BE2C (cell line): Measurements from ENCODE around the gene ZNF554.

Source experiments
- DNase-seq: peaks from one replicate; pipeline ENCODE4 v3.0.0-alpha.2; 2020
- H3K27me3 ChIP-seq: fragments of 250-450 bp; sonication (Bioruptor Pico); 2 replicates; pipeline ENCODE4 v1.5.1; 2020; ENCODE audit warnings: mild to moderate bottlenecking
- H3K36me3 ChIP-seq: fragments of 250-450 bp; sonication (Bioruptor Pico); 2 replicates; pipeline ENCODE4 v1.5.1; 2020; ENCODE audit warnings: mild to moderate bottlenecking
- H3K4me1 ChIP-seq: fragments of 250-450 bp; sonication (Bioruptor Pico); 2 replicates; pipeline ENCODE4 v1.5.1; 2020
- H3K4me3 ChIP-seq: 2 replicates; pipeline ENCODE4 v1.5.1; 2011; ENCODE audit warnings: low read depth, low read length
- H3K9me3 ChIP-seq: fragments of 250-450 bp; sonication (Bioruptor Pico); 2 replicates; pipeline ENCODE4 v1.5.1; 2020
- CTCF ChIP-seq: IDR thresholded peaks from 2 replicates; pipeline ENCODE4 v1.5.1; 2012; ENCODE audit warnings: mild to moderate bottlenecking, low read depth, low read length

The ZNF554 gene

GRCh38 chr19:2805261-2805900, 14.3 kb upstream of the ZNF554 start:
- no peak for DNase-seq
- H3K4me3 ChIP-seq = no peak overlapping the region
- no peaks in the 10 kb centered on the region for H3K4me1 ChIP-seq
- no peaks in the 10 kb centered on the region for H3K9me3 ChIP-seq
- no peaks in the 10 kb centered on the region for H3K27me3 ChIP-seq
- TF ChIP-seq CTCF = no peak
- peaks cover 92% of the 10 kb centered on the region for H3K36me3 ChIP-seq

GRCh38 chr19:2805991-2806649, 13.5 kb upstream of the ZNF554 start:
- H3K9me3 ChIP-seq = no peaks in the 10 kb centered on the region
- H3K27me3 ChIP-seq = no peaks in the 10 kb centered on the region
- no peak for TF ChIP-seq CTCF
- no peak overlapping the region for H3K4me3 ChIP-seq
- H3K4me1 ChIP-seq = no peaks in the 10 kb centered on the region
- no peak for DNase-seq
- peaks cover 91% of the 10 kb centered on the region for H3K36me3 ChIP-seq

DNA sequence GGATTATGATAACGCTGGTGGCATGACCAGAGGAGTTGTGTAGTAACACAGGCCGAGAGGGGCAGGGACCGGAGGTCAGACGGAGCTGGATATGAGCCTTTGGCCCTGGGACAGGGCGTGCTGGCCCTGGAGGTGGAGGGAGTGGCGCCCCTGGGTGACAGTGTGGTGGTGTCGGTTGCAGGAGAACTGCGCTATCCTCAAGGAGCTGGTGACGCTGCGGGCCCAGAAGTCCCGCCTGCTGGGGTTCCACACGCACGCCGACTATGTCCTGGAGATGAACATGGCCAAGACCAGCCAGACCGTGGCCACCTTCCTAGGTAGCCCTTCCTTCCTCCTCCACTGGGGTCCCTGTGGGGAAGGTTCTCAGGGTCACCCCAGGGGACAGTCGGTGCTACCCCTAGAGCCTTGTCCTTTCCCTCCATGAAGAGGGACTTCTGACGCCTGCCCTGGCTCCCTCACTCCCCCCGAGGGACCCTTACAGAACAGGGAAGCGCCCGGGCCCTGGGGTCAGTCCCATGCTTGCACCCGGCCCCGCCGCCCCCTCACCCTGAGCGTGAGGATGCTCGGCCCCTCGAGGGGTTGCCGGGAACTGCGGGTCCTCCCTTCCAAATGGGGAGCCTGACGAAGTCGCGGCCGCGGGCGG, 12.8 kb upstream of the ZNF554 start:
- H3K4me3 ChIP-seq = no peak overlapping the region
- peaks cover 85% of the 10 kb centered on the region for H3K36me3 ChIP-seq
- no peaks in the 10 kb centered on the region for H3K9me3 ChIP-seq
- no peaks in the 10 kb centered on the region for H3K27me3 ChIP-seq
- H3K4me1 ChIP-seq = no peaks in the 10 kb centered on the region
- DNase-seq = no peak
- TF ChIP-seq CTCF = no peak

- DNase-seq = no peak
- no peaks in the 10 kb centered on the region for H3K9me3 ChIP-seq
- H3K4me3 ChIP-seq = no peak overlapping the region
- no peaks in the 10 kb centered on the region for H3K27me3 ChIP-seq
- no peak for TF ChIP-seq CTCF
- no peaks in the 10 kb centered on the region for H3K4me1 ChIP-seq
- peaks cover 88% of the 10 kb centered on the region for H3K36me3 ChIP-seq
Observed at GRCh38 chr19:2807379-2808128, 12.1 kb upstream of the ZNF554 start.

DNA sequence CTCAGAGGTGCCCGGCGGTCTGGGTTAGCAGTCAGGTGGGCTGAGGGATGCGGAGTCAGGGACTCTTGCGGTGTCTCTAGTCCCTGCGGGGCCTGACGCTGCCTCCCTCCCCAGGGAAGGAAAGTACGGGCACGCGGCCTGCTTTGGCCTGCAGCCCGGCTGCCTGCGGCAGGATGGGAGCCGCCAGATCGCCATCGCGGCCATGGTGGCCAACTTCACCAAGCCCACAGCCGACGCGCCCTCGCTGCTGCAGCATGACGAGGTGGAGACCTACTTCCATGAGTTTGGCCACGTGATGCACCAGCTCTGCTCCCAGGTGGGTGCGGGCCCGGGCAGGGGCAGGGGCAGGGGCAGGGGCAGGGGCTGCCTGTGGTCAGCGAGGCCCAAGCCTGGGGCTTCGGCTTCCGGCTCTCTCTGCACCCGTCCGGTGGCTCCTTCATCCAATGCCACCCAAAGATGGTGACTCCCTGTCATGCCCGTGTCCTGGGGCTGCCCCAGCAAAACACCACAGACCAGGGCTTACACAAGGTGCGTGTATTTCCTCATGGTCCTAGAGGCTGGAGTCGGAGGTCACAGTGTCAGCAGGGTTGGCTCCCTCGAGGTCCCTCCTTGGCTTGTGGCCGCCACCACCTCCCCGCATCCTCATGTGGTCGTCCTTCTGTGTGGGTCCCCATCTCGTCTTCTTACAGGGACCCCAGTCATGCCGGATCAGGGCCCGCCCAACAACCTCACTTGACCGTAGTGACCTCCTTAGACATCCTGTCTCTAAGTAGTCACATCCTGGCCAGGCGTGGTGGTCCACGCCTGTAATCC, 11.3 kb upstream of the ZNF554 start:
- peaks cover 86% of the 10 kb centered on the region for H3K36me3 ChIP-seq
- no peaks in the 10 kb centered on the region for H3K27me3 ChIP-seq
- no peak overlapping the region for H3K4me3 ChIP-seq
- no peak for DNase-seq
- no peaks in the 10 kb centered on the region for H3K4me1 ChIP-seq
- no peak for TF ChIP-seq CTCF
- no peaks in the 10 kb centered on the region for H3K9me3 ChIP-seq
